SU-DHL-6 (cell line): ENCODE results near the gene SLC24A1.

Source experiments
- CTCF ChIP-seq: fragments of 200-600 bp; sonication (generic); IDR thresholded peaks from one replicate; pipeline ENCODE4 v1.5.1; 2017; ENCODE audit warnings: antibody characterized with exemption, mild to moderate bottlenecking, low read length, moderate library complexity; ENCODE audit not compliant: insufficient read depth, poor library complexity, severe bottlenecking
- EZH2phosphoT487 ChIP-seq: fragments of 200-600 bp; sonication (generic), shearing (Covaris generic); conservative IDR thresholded peaks from 2 replicates; pipeline ENCODE4 v1.6.1; 2018; ENCODE audit warnings: mild to moderate bottlenecking, antibody characterized with exemption, low read length, moderate library complexity, mixed read lengths

GRCh38 chr15:65638109-65638508 lies 16.4 kb downstream of the SLC24A1 start:
- TF ChIP-seq CTCF = no peak
- TF ChIP-seq EZH2phosphoT487 = no peak
